H9 (cell line): ENCODE data around the gene HS1BP3. TPM values are rescaled to one million over a fixed set of nuclear protein-coding genes. Genes with fewer than 3 reads are reported as not detected.
A peak's percentile ranks its signal among the peaks of the same experiment; 100 is the strongest.

Experiments
- DNase-seq: peaks from one replicate; pipeline ENCODE4 v3.0.0-alpha.2; 2017
- H2AFZ ChIP-seq: one replicate; pipeline ENCODE4 v1.6.1; 2013; ENCODE audit warnings: mild to moderate bottlenecking, low read length, control low read depth, moderate library complexity
- H2AK5ac ChIP-seq: 2 replicates; pipeline ENCODE4 v1.6.1; 2013; ENCODE audit warnings: low read length, control low read depth, mixed read lengths; ENCODE audit not compliant: insufficient read length
- H2BK120ac ChIP-seq: one replicate; pipeline ENCODE4 v1.6.1; 2013; ENCODE audit warnings: low read depth, mild to moderate bottlenecking, low read length, control low read depth, inconsistent platforms; ENCODE audit not compliant: poor library complexity, severe bottlenecking
- H2BK12ac ChIP-seq: 2 replicates; pipeline ENCODE4 v1.6.1; 2013; ENCODE audit warnings: low read length, control low read depth, mixed read lengths, low read depth; ENCODE audit not compliant: insufficient read length
- H2BK15ac ChIP-seq: 2 replicates; pipeline ENCODE4 v1.6.1; 2013; ENCODE audit warnings: low read depth, low read length, control low read depth
- H2BK20ac ChIP-seq: one replicate; pipeline ENCODE4 v1.6.1; 2013; ENCODE audit warnings: low read depth, mild to moderate bottlenecking, low read length, control low read depth, inconsistent platforms; ENCODE audit not compliant: poor library complexity, severe bottlenecking
- H2BK5ac ChIP-seq: 2 replicates; pipeline ENCODE4 v1.6.1; 2013; ENCODE audit warnings: low read length, control low read depth, mixed read lengths; ENCODE audit not compliant: insufficient read length
- H3K14ac ChIP-seq: 2 replicates; pipeline ENCODE4 v1.6.1; 2013; ENCODE audit warnings: low read length, control low read depth; ENCODE audit not compliant: insufficient read depth
- H3K18ac ChIP-seq: 2 replicates; pipeline ENCODE4 v1.6.1; 2013; ENCODE audit warnings: low read depth, mild to moderate bottlenecking, mixed read lengths, low read length, control low read depth; ENCODE audit not compliant: insufficient read length
- H3K23ac ChIP-seq: 2 replicates; pipeline ENCODE4 v1.6.1; 2013; ENCODE audit warnings: low read length, control low read depth, mixed read lengths, low read depth; ENCODE audit not compliant: insufficient read length
- H3K23me2 ChIP-seq: 2 replicates; pipeline ENCODE4 v1.6.1; 2013; ENCODE audit warnings: low read depth, mild to moderate bottlenecking, mixed read lengths, low read length, control low read depth; ENCODE audit not compliant: insufficient read length, poor library complexity, severe bottlenecking
- H3K27ac ChIP-seq: 2 replicates; pipeline ENCODE4 v1.5.1; 2013; ENCODE audit warnings: low read length, control low read depth, mixed read lengths, low read depth; ENCODE audit not compliant: insufficient read length
- H3K27me3 ChIP-seq: 2 replicates; pipeline ENCODE4 v1.6.1; 2013; ENCODE audit warnings: low read length, control low read depth, inconsistent platforms; ENCODE audit not compliant: insufficient read depth
- H3K4ac ChIP-seq: 2 replicates; pipeline ENCODE4 v1.6.1; 2013; ENCODE audit warnings: low read depth, mild to moderate bottlenecking, control low read depth, inconsistent platforms, low read length, moderate library complexity
- H3K4me1 ChIP-seq: 2 replicates; pipeline ENCODE4 v1.6.1; 2013; ENCODE audit warnings: low read length, control low read depth, inconsistent platforms; ENCODE audit not compliant: insufficient read depth
- H3K4me2 ChIP-seq: 2 replicates; pipeline ENCODE4 v1.6.1; 2013; ENCODE audit warnings: low read length, control low read depth, mixed read lengths; ENCODE audit not compliant: insufficient read length, insufficient read depth
- H3K56ac ChIP-seq: 2 replicates; pipeline ENCODE4 v1.6.1; 2013; ENCODE audit warnings: low read depth, mild to moderate bottlenecking, mixed read lengths, low read length, control low read depth; ENCODE audit not compliant: insufficient read length
- H3K79me1 ChIP-seq: 2 replicates; pipeline ENCODE4 v1.6.1; 2013; ENCODE audit warnings: low read depth, mild to moderate bottlenecking, moderate library complexity, low read length, control low read depth, inconsistent platforms; ENCODE audit not compliant: insufficient read depth, poor library complexity, severe bottlenecking
- H3K79me2 ChIP-seq: 2 replicates; pipeline ENCODE4 v1.6.1; 2013; ENCODE audit warnings: low read length, control low read depth, inconsistent platforms; ENCODE audit not compliant: insufficient read depth
- H3K9ac ChIP-seq: 2 replicates; pipeline ENCODE4 v1.6.1; 2013; ENCODE audit warnings: low read length, control low read depth, mixed read lengths; ENCODE audit not compliant: insufficient read length; ENCODE audit errors: extremely low read depth
- H3K9me3 ChIP-seq: one replicate; pipeline ENCODE4 v1.6.1; 2013; ENCODE audit warnings: low read depth, low read length, inconsistent platforms; ENCODE audit not compliant: control insufficient read depth
- H3T11ph ChIP-seq: one replicate; pipeline ENCODE4 v1.6.1; 2013; ENCODE audit warnings: mild to moderate bottlenecking, low read length, control low read depth, inconsistent platforms
- H4K20me1 ChIP-seq: one replicate; pipeline ENCODE4 v1.6.1; 2013; ENCODE audit not compliant: control insufficient read depth, insufficient read length, insufficient read depth
- H4K5ac ChIP-seq: 2 replicates; pipeline ENCODE4 v1.6.1; 2013; ENCODE audit warnings: low read depth, mild to moderate bottlenecking, mixed read lengths, low read length, control low read depth; ENCODE audit not compliant: insufficient read length
- H4K8ac ChIP-seq: replicated peaks from 2 replicates; pipeline ENCODE4 v1.6.1; 2013; ENCODE audit warnings: low read length, control low read depth, mixed read lengths, low read depth; ENCODE audit not compliant: insufficient read length
- H4K91ac ChIP-seq: 2 replicates; pipeline ENCODE4 v1.6.1; 2013; ENCODE audit warnings: low read depth, mild to moderate bottlenecking, moderate library complexity, mixed read lengths, low read length, control low read depth; ENCODE audit not compliant: insufficient read length
- H3K27ac Mint-ChIP-seq, 3 experiments: 2 replicates in 2 of 3; 3 replicates in 1 of 3; pipeline ENCODE4 v1.8.0; 2020 to 2021; ENCODE audit warnings: mixed read lengths in 3 of 3, mild to moderate bottlenecking in 1 of 3, moderate library complexity in 1 of 3
- H3K27me3 Mint-ChIP-seq: 2 replicates; pipeline ENCODE4 v1.8.0; 2021; ENCODE audit warnings: low read depth, mild to moderate bottlenecking, moderate library complexity, mixed read lengths
- H3K36me3 Mint-ChIP-seq, 3 experiments: 2 replicates in 2 of 3; 3 replicates in 1 of 3; pipeline ENCODE4 v1.8.0; 2020 to 2021; ENCODE audit warnings: low read depth in 3 of 3, mixed read lengths in 3 of 3; ENCODE audit not compliant: insufficient read depth in 1 of 3
- H3K4me1 Mint-ChIP-seq, 2 experiments: 2 replicates each; pipeline ENCODE4 v1.8.0; 2020; ENCODE audit warnings: mixed read lengths in 2 of 2
- H3K4me3 Mint-ChIP-seq, 2 experiments: 2 replicates in 1 of 2; 3 replicates in 1 of 2; pipeline ENCODE4 v1.8.0; 2020 to 2021; ENCODE audit warnings: mild to moderate bottlenecking in 2 of 2, mixed read lengths in 2 of 2, moderate library complexity in 1 of 2
- H3K9me3 Mint-ChIP-seq, 2 experiments: 2 replicates in 1 of 2; 3 replicates in 1 of 2; pipeline ENCODE4 v1.8.0; 2020; ENCODE audit warnings: mild to moderate bottlenecking in 2 of 2, mixed read lengths in 2 of 2, moderate library complexity in 1 of 2
- WGBS: extraction: QIAGEN DNeasy Blood & Tissue Kit; methylation state at CpG from one replicate; pipeline ENCODE4 v1.1.7; 2013; ENCODE audit warnings: missing lambda C conversion rate, low lambda C conversion rate, mixed read lengths; ENCODE audit not compliant: insufficient read length; ENCODE audit errors: extremely low coverage; 5-methylcytosine and 5-hydroxymethylcytosine counted together
- total RNA-seq: library from RNA; stranded (reverse); gene quantifications from 2 replicates; pipeline ENCODE4 v1.2.1, GENCODE V29; 2021
- TF ChIP-seq, protein P1 (sequence below): fragments of 200-600 bp; sonication (generic); conservative IDR thresholded peaks from 3 replicates; pipeline ENCODE4 v1.8.0; 2021; ENCODE audit warnings: antibody characterized with exemption, mild to moderate bottlenecking

Gene HS1BP3
- total RNA-seq, 1 experiment from 2014 or later = 11.1 TPM

DNA sequence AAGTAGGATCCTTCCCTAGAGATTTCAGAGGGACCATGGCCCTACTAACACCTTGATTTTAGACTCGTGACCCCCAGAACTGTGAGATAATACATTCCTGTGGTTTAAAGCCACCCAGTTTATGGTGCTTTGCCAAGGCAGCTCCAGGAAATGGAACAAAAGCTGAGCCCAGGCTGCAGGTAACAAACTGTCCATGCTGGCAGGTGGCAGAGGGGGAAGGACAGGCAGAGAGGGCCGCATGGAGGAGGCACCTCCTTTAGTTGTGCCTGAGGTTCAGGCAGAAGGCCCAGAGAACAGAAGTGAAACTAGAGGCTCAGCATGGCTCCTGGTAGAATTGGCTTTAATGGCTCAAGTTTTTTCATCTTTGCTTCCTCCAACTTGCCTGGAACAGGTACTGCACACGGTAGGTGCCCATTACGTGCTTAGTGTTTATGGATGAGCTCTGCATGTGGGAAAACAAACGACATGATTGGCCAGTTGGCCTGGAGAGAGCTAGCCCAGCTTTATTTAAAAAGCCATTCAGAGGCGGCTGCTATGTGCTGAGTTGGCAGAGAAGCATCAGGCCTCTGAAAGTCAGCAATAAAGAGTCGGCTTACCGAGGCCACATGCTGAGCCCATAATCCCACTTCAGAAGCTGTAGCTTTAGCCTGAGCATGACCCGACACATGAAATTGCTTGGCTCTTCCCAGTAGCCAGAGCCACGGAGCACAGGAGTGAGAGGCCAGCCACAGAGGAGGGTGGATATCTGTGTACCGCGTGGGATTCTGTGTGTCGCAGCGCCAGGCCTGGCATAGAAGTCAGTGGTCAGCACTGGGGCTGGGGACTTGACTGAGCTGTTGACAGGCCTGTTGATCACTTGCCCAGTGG is 36.5 kb downstream of the HS1BP3 start:
- WGBS = no CpG with 5 or more reads among the region's 14 CpGs
- TF ChIP-seq, protein P1, sequence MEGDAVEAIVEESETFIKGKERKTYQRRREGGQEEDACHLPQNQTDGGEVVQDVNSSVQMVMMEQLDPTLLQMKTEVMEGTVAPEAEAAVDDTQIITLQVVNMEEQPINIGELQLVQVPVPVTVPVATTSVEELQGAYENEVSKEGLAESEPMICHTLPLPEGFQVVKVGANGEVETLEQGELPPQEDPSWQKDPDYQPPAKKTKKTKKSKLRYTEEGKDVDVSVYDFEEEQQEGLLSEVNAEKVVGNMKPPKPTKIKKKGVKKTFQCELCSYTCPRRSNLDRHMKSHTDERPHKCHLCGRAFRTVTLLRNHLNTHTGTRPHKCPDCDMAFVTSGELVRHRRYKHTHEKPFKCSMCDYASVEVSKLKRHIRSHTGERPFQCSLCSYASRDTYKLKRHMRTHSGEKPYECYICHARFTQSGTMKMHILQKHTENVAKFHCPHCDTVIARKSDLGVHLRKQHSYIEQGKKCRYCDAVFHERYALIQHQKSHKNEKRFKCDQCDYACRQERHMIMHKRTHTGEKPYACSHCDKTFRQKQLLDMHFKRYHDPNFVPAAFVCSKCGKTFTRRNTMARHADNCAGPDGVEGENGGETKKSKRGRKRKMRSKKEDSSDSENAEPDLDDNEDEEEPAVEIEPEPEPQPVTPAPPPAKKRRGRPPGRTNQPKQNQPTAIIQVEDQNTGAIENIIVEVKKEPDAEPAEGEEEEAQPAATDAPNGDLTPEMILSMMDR = no peak
- H3T11ph ChIP-seq = no peak overlapping the region
- peak; percentile 58 for DNase-seq
- peak overlapping the region; percentile 50 for H4K8ac ChIP-seq
- H4K20me1 ChIP-seq = no peaks in the 10 kb centered on the region
- H3K9ac ChIP-seq = no peak overlapping the region
- H3K36me3 Mint-ChIP-seq = peaks cover 0 to 2% (median 0%) of the 10 kb centered on the region in 3 experiments; a peak in 1 of 7 replicates
- no peak overlapping the region for H2BK20ac ChIP-seq
- no peak overlapping the region for H2BK120ac ChIP-seq
- H4K5ac ChIP-seq = no peak overlapping the region
- H3K27ac Mint-ChIP-seq = peak overlapping the region; percentile 41 to 82 (median 48); a peak in 3 of 7 replicates
- H2BK12ac ChIP-seq = no peak overlapping the region
- H3K4me1 Mint-ChIP-seq = peaks cover 22 to 36% of the 10 kb centered on the region in 2 experiments
- no peaks in the 10 kb centered on the region for H3K9me3 Mint-ChIP-seq
- H3K27ac ChIP-seq = no peak overlapping the region
- H3K4ac ChIP-seq = no peak overlapping the region
- H3K4me3 Mint-ChIP-seq = peak overlapping the region in 1 of 2 experiments; percentile 34; a peak in 2 of 5 replicates
- no peak overlapping the region for H4K91ac ChIP-seq
- H3K4me1 ChIP-seq = peaks cover 3% of the 10 kb centered on the region; the same call in 1 of the 2 replicates
- H3K79me1 ChIP-seq = no peaks in the 10 kb centered on the region
- H2AK5ac ChIP-seq = no peak overlapping the region
- no peaks in the 10 kb centered on the region for H3K9me3 ChIP-seq
- no peak overlapping the region for H3K4me2 ChIP-seq
- H3K18ac ChIP-seq = no peak overlapping the region
- no peak overlapping the region for H2BK15ac ChIP-seq
- peak overlapping the region; percentile 38; the same call in 1 of the 2 replicates for H3K14ac ChIP-seq
- H3K27me3 ChIP-seq = no peaks in the 10 kb centered on the region
- H3K27me3 Mint-ChIP-seq = peaks cover 3% of the 10 kb centered on the region; the same call in 1 of the 2 replicates
- no peak overlapping the region for H3K23ac ChIP-seq
- no peak overlapping the region for H2AFZ ChIP-seq
- no peak overlapping the region for H3K56ac ChIP-seq
- H2BK5ac ChIP-seq = no peak overlapping the region
- H3K23me2 ChIP-seq = peaks cover 3% of the 10 kb centered on the region
- H3K79me2 ChIP-seq = no peaks in the 10 kb centered on the region
